H1 (cell line): ENCODE results near the gene OR5H6. TPM values are rescaled to one million over a fixed set of nuclear protein-coding genes. Genes with fewer than 3 reads are reported as not detected.
A peak's percentile ranks its signal among the peaks of the same experiment; 100 is the strongest.
"Not testable (repeated sequence)": the region's sequence is repeated elsewhere in the genome, so short reads cannot be mapped to it uniquely, and the experiment has no call there.

ENCODE experiments used
- CTCF ChIA-PET: fragments of 300-600 bp; sonication (Branson Sonifier 250); formaldehyde crosslinking; loops from one replicate; lab custom pipeline; 2021; ENCODE audit not compliant: partially characterized antibody; lab: Charles Lee
- POLR2A ChIA-PET: fragments of 300-600 bp; sonication (Branson Sonifier 250); formaldehyde crosslinking; loops from one replicate; lab custom pipeline; 2021; ENCODE audit warnings: inconsistent platforms; ENCODE audit not compliant: partially characterized antibody; lab: Charles Lee
- DNase-seq, 2 experiments: peaks; one replicate each; pipeline versions ENCODE4 v3.0.0 to v3.0.0-alpha.2; 2010 to 2022; ENCODE audit warnings: low spot score in 2 of 2, low read depth in 1 of 2, mixed read lengths in 1 of 2
- FAIRE-seq: peaks from 2 replicates; lab custom pipeline; 2011; peaks lifted over from hg19 to GRCh38; lab: Jason Lieb, UNC
- H2AFZ ChIP-seq: 2 replicates; pipeline ENCODE4 v1.8.1; 2012; ENCODE audit warnings: low read length, inconsistent platforms
- H2AK5ac ChIP-seq: 2 replicates; pipeline ENCODE4 v1.6.1; 2013; ENCODE audit warnings: low read depth, low read length
- H2BK120ac ChIP-seq: replicated peaks from 2 replicates; pipeline ENCODE3; 2013; ENCODE audit warnings: low read depth, low read length, inconsistent platforms
- H2BK12ac ChIP-seq: 2 replicates; pipeline ENCODE4 v1.6.1; 2013; ENCODE audit warnings: low read depth, low read length
- H2BK15ac ChIP-seq: 2 replicates; pipeline ENCODE4 v1.6.1; 2013; ENCODE audit warnings: low read length
- H2BK20ac ChIP-seq: 2 replicates; pipeline ENCODE4 v1.6.1; 2013; ENCODE audit warnings: low read length
- H2BK5ac ChIP-seq: 2 replicates; pipeline ENCODE4 v1.6.1; 2013; ENCODE audit warnings: low read depth, low read length
- H3K14ac ChIP-seq: 2 replicates; pipeline ENCODE4 v1.6.1; 2013; ENCODE audit warnings: inconsistent platforms; ENCODE audit not compliant: insufficient read length
- H3K18ac ChIP-seq: 2 replicates; pipeline ENCODE4 v1.6.1; 2013; ENCODE audit warnings: low read length; ENCODE audit errors: extremely low read depth
- H3K23ac ChIP-seq: 2 replicates; pipeline ENCODE4 v1.6.1; 2013; ENCODE audit warnings: inconsistent platforms; ENCODE audit not compliant: insufficient read length
- H3K23me2 ChIP-seq: 2 replicates; pipeline ENCODE4 v1.6.1; 2013; ENCODE audit warnings: low read depth, low read length
- H3K27ac ChIP-seq: 2 replicates; pipeline ENCODE4 v1.6.1; 2011; ENCODE audit warnings: low read depth, low read length, inconsistent platforms
- H3K27me3 ChIP-seq, 4 experiments: replicated peaks in 1 of 4; 1 replicate in 1 of 4; 2 replicates in 3 of 4; pipeline versions ENCODE4 v1.6.1 to v1.8.1; 2011 to 2013; ENCODE audit warnings: low read length in 3 of 4, mild to moderate bottlenecking in 3 of 4, inconsistent platforms in 2 of 4, mixed read lengths in 2 of 4, moderate library complexity in 1 of 4; ENCODE audit not compliant: control insufficient read depth in 3 of 4, insufficient read depth in 3 of 4; ENCODE audit errors: extremely low read depth in 1 of 4
- H3K36me3 ChIP-seq, 4 experiments: 2 replicates each; pipeline versions ENCODE4 v1.6.1 to v1.8.1; 2011 to 2013; ENCODE audit warnings: mild to moderate bottlenecking in 4 of 4, low read length in 3 of 4, moderate library complexity in 2 of 4, control low read depth in 1 of 4, inconsistent platforms in 1 of 4; ENCODE audit not compliant: insufficient read depth in 4 of 4, control insufficient read depth in 2 of 4
- H3K4ac ChIP-seq: replicated peaks from 2 replicates; pipeline ENCODE3; 2013; ENCODE audit warnings: low read length, low read depth, mixed read lengths, inconsistent platforms; ENCODE audit not compliant: insufficient read length
- H3K4me1 ChIP-seq, 4 experiments: replicated peaks in 1 of 4; 1 replicate in 1 of 4; 2 replicates in 3 of 4; pipeline versions ENCODE4 v1.6.1 to v1.8.1; 2011 to 2013; ENCODE audit warnings: low read length in 3 of 4, inconsistent platforms in 2 of 4, mixed read lengths in 1 of 4; ENCODE audit not compliant: insufficient read depth in 4 of 4, control insufficient read depth in 3 of 4
- H3K4me2 ChIP-seq, 2 experiments: 2 replicates each; pipeline versions ENCODE4 v1.6.1 to v1.8.1; 2011 to 2013; ENCODE audit warnings: low read depth in 2 of 2, low read length in 2 of 2, control low read depth in 1 of 2, inconsistent platforms in 1 of 2, mild to moderate bottlenecking in 1 of 2; ENCODE audit not compliant: insufficient read depth in 1 of 2
- H3K4me3 ChIP-seq, 4 experiments: fragments of 200-600, 300-600 bp in 1 of 4; sonication (generic), shearing (Covaris generic), sonication (Bioruptor Twin) in 1 of 4; 2 replicates each; pipeline versions ENCODE4 v1.5.1 to v1.8.1; 2011 to 2016; ENCODE audit warnings: low read length in 4 of 4, low read depth in 3 of 4, control low read depth in 2 of 4, inconsistent platforms in 2 of 4, mild to moderate bottlenecking in 2 of 4, mixed read lengths in 1 of 4, moderate library complexity in 1 of 4; ENCODE audit not compliant: insufficient read depth in 2 of 4; ENCODE audit errors: extremely low read depth in 1 of 4
- H3K56ac ChIP-seq: replicated peaks from 2 replicates; pipeline ENCODE3; 2013; ENCODE audit warnings: low read depth, mild to moderate bottlenecking, mixed read lengths, low read length, inconsistent platforms; ENCODE audit not compliant: insufficient read length
- H3K79me1 ChIP-seq: 2 replicates; pipeline ENCODE4 v1.6.1; 2013; ENCODE audit warnings: low read depth, low read length, control low read depth
- H3K79me2 ChIP-seq, 2 experiments: 2 replicates each; pipeline versions ENCODE4 v1.6.1 to v1.8.1; 2012 to 2013; ENCODE audit warnings: low read length in 2 of 2, mild to moderate bottlenecking in 2 of 2, inconsistent platforms in 1 of 2; ENCODE audit not compliant: insufficient read depth in 2 of 2, control insufficient read depth in 1 of 2
- H3K9ac ChIP-seq, 4 experiments: replicated peaks in 1 of 4; 1 replicate in 1 of 4; 2 replicates in 3 of 4; pipeline versions ENCODE4 v1.6.1 to v1.8.1; 2011 to 2013; ENCODE audit warnings: low read depth in 3 of 4, low read length in 3 of 4, control low read depth in 2 of 4, mild to moderate bottlenecking in 2 of 4, moderate library complexity in 2 of 4, inconsistent platforms in 1 of 4; ENCODE audit errors: extremely low read depth in 1 of 4
- H3K9me3 ChIP-seq, 2 experiments: 2 replicates each; pipeline versions ENCODE4 v1.6.1 to v1.8.1; 2012 to 2013; ENCODE audit warnings: mild to moderate bottlenecking in 2 of 2, moderate library complexity in 2 of 2, control low read depth in 1 of 2, inconsistent platforms in 1 of 2, low read depth in 1 of 2, low read length in 1 of 2, mixed read lengths in 1 of 2; ENCODE audit not compliant: insufficient read depth in 2 of 2
- H4K20me1 ChIP-seq, 2 experiments: replicated peaks in 1 of 2; 2 replicates each; pipeline versions ENCODE3 to v1.8.1; 2011 to 2013; ENCODE audit warnings: inconsistent platforms in 2 of 2, low read length in 2 of 2, mild to moderate bottlenecking in 1 of 2; ENCODE audit not compliant: insufficient read depth in 2 of 2, control insufficient read depth in 1 of 2
- H4K5ac ChIP-seq: 2 replicates; pipeline ENCODE4 v1.6.1; 2013; ENCODE audit warnings: low read length, low read depth, mixed read lengths, inconsistent platforms; ENCODE audit not compliant: insufficient read length
- H4K8ac ChIP-seq: 2 replicates; pipeline ENCODE4 v1.8.0; 2013; ENCODE audit warnings: mild to moderate bottlenecking, moderate library complexity, low read length, inconsistent platforms; ENCODE audit not compliant: insufficient read depth; ENCODE audit errors: extremely low read depth
- H4K91ac ChIP-seq: replicated peaks from 2 replicates; pipeline ENCODE3; 2013; ENCODE audit warnings: low read length, mixed read lengths, inconsistent platforms; ENCODE audit not compliant: insufficient read length
- WGBS, 2 experiments: shearing (Covaris generic) in 1 of 2; methylation state at CpG; one replicate each; pipeline versions ENCODE4 v1.1.6 to v1.1.7; 2013 to 2015; ENCODE audit warnings: low lambda C conversion rate in 2 of 2, mixed read lengths in 2 of 2, inconsistent platforms in 1 of 2, low coverage in 1 of 2, missing lambda C conversion rate in 1 of 2; ENCODE audit not compliant: insufficient replicate concordance in 2 of 2, insufficient coverage in 1 of 2, insufficient read length in 1 of 2; ENCODE audit errors: extremely low coverage in 1 of 2, missing lambda C conversion rate in 1 of 2; 5-methylcytosine and 5-hydroxymethylcytosine counted together
- polyA plus RNA-seq, 7 experiments: library from polyadenylated mRNA; depleted of rRNA in 3 of 7; stranded (reverse) in 5 of 7; unstranded in 2 of 7; fragments of >200 nt in 5 of 7; fragments of 200-250 nt in 2 of 7; gene quantifications; 1 replicate in 5 of 7; 2 replicates in 1 of 7; 4 replicates in 1 of 7; pipeline versions ENCODE4 v1.2.1 to v1.2.3, GENCODE V29; 2011 to 2013; ENCODE audit warnings: missing spikeins in 2 of 7, mixed read lengths in 2 of 7
- total RNA-seq: library from RNA; stranded (reverse); fragmentation: NEBNext Ultra II Directional; extraction: Animal tissue kit (Norgen Biotek cat#: 25700); gene quantifications from 2 replicates; pipeline ENCODE4 v1.2.1, GENCODE V29; 2021

The OR5H6 gene
- total and polyA plus RNA-seq, 2 of the 8 experiments (the other 6 are each of a cell fraction or from before 2014, with no cell fraction given) = 0.06 TPM; not detected in 1

- H3K56ac ChIP-seq, H3K18ac ChIP-seq, H2AK5ac ChIP-seq, H3K4me1 ChIP-seq, H3K79me2 ChIP-seq, H4K91ac ChIP-seq, H4K20me1 ChIP-seq, H4K5ac ChIP-seq, DNase-seq, H2BK120ac ChIP-seq, H3K27me3 ChIP-seq, H3K4ac ChIP-seq, H3K27ac ChIP-seq, H4K8ac ChIP-seq, H3K23ac ChIP-seq, POLR2A ChIA-PET, H3K9ac ChIP-seq, FAIRE-seq, H3K36me3 ChIP-seq, H3K79me1 ChIP-seq, H3K23me2 ChIP-seq, H3K4me3 ChIP-seq, H2BK12ac ChIP-seq, H2BK20ac ChIP-seq, H3K14ac ChIP-seq, H3K9me3 ChIP-seq, H2BK15ac ChIP-seq: not testable (repeated sequence)
- 0 out of 2 replicates have a peak overlapping the region, but pooled peaks have one; percentile 51 for H2AFZ ChIP-seq
- CTCF ChIA-PET = interaction anchor here (0.8 kb wide), 2 partner anchors 10 to 1284 kb away, joined by 3 read pairs; no protein-coding TSS in a partner anchor
- H2BK5ac ChIP-seq = peak overlapping the region; percentile 66; the same call in 1 of the 2 replicates
- H3K4me2 ChIP-seq = 0 out of 4 replicates have a peak overlapping the region, but pooled peaks have one; percentile 43 to 45
- 35% methylated on average over 5 of the region's 5 CpGs; no CpG with 5 or more reads in 1 of the 2 experiments for WGBS, 2 experiments
These were observed 8.0 kb upstream of the OR5H6 start for GRCh38 chr3:98256026-98256425.
